Measurements from ENCODE around the gene ADAP1.

The ADAP1 gene

GRCh38 chr7:894164-894867 is 60.2 kb downstream of the ADAP1 start:
- DNase-seq (ENCODE audit: low read depth) = no peak

GRCh38 chr7:893686-894085 is 60.8 kb downstream of the ADAP1 start:
- no peak for DNase-seq (ENCODE audit: low read depth)

GRCh38 chr7:892648-893593 is 61.6 kb downstream of the ADAP1 start:
- DNase-seq (ENCODE audit: low read depth) = no peak

GRCh38 chr7:891805-892204 is 62.7 kb downstream of the ADAP1 start:
- no peak for DNase-seq (ENCODE audit: low read depth)

- no peak for DNase-seq (ENCODE audit: low read depth)
Measured at GRCh38 chr7:891291-891690, 63.2 kb downstream of the ADAP1 start.

- DNase-seq (ENCODE audit: low read depth) = no peak
Measured at GRCh38 chr7:890868-891267, 63.6 kb downstream of the ADAP1 start.

GRCh38 chr7:889391-889790 is 65.1 kb downstream of the ADAP1 start:
- no peak for DNase-seq (ENCODE audit: low read depth)

- DNase-seq (ENCODE audit: low read depth) = no peak
Measured at GRCh38 chr7:889025-889390, 65.5 kb downstream of the ADAP1 start.

- DNase-seq (ENCODE audit: low read depth) = no peak
Measured at GRCh38 chr7:888081-889024, 66.1 kb downstream of the ADAP1 start.

GRCh38 chr7:887488-887820 is 67.0 kb downstream of the ADAP1 start:
- no peak for DNase-seq (ENCODE audit: low read depth)

GRCh38 chr7:886626-887487 is 67.6 kb downstream of the ADAP1 start:
- DNase-seq (ENCODE audit: low read depth) = no peak

GRCh38 chr7:885893-886625 is 68.4 kb downstream of the ADAP1 start:
- DNase-seq (ENCODE audit: low read depth) = no peak

- DNase-seq (ENCODE audit: low read depth) = no peak
Measured at GRCh38 chr7:885261-885892, 69.1 kb downstream of the ADAP1 start.

- DNase-seq (ENCODE audit: low read depth) = no peak
Measured at GRCh38 chr7:884191-885003, 70.1 kb downstream of the ADAP1 start.

GRCh38 chr7:883055-884021 is 71.1 kb downstream of the ADAP1 start:
- DNase-seq (ENCODE audit: low read depth) = no peak

GRCh38 chr7:882336-883035 is 72.0 kb downstream of the ADAP1 start:
- DNase-seq (ENCODE audit: low read depth) = no peak

- no peak for DNase-seq (ENCODE audit: low read depth)
Measured at GRCh38 chr7:881441-882234, 72.8 kb downstream of the ADAP1 start.
